A549 (cell line): ENCODE results near the gene NCOA7. TPM values are rescaled to one million over a fixed set of nuclear protein-coding genes. Genes with fewer than 3 reads are reported as not detected.

ENCODE experiments used
- ATAC-seq, 2 experiments: fragments of 200-7000 bp in 1 of 2; fragments of >200 bp in 1 of 2; cut with Nextera tagmentation in 1 of 2; cut with Tn5 transposase in 1 of 2; 3 replicates each; pipeline versions ENCODE4 v1.8.0 to v1.9.1; 2018 to 2020; ENCODE audit warnings: mild to moderate bottlenecking in 1 of 2, moderate library complexity in 1 of 2
- CTCF ChIA-PET: fragments of 300-600 bp; sonication (Branson Sonifier 250); formaldehyde crosslinking; extraction: SDS; loops from one replicate; lab custom pipeline; 2021; ENCODE audit warnings: antibody characterized with exemption, inconsistent platforms; lab: Yijun Ruan, JAX
- POLR2A ChIA-PET: fragments of 350-600 bp; formaldehyde crosslinking; extraction: SDS; loops from one replicate; lab custom pipeline; 2021; ENCODE audit warnings: antibody characterized with exemption, inconsistent platforms; lab: Yijun Ruan, JAX
- DNase-seq, 2 experiments: peaks; one replicate each; pipeline versions ENCODE4 v3.0.0 to v3.0.0-alpha.2; 2011 to 2016; ENCODE audit warnings: low read depth in 1 of 2, low spot score in 1 of 2
- FAIRE-seq: peaks from 2 replicates; lab custom pipeline; 2011; peaks lifted over from hg19 to GRCh38; lab: Jason Lieb, UNC
- H3K27ac ChIP-seq, 2 experiments: fragments of >200 bp; sonication (Bioruptor Twin); formaldehyde crosslinking; 3 replicates each; pipeline ENCODE4 v1.5.1; 2016 to 2017
- H3K4me1 ChIP-seq: fragments of >200 bp; sonication (Bioruptor Twin); formaldehyde crosslinking; 3 replicates; pipeline ENCODE4 v1.6.1; 2016
- H3K4me2 ChIP-seq: fragments of >200 bp; sonication (Bioruptor Twin); formaldehyde crosslinking; 3 replicates; pipeline ENCODE4 v1.6.1; 2016
- H3K4me3 ChIP-seq: fragments of >200 bp; sonication (Bioruptor Twin); formaldehyde crosslinking; 3 replicates; pipeline ENCODE4 v1.5.1; 2016
- H3K9me3 ChIP-seq: fragments of >200 bp; sonication (Bioruptor Twin); formaldehyde crosslinking; 3 replicates; pipeline ENCODE4 v1.6.1; 2016
- ATOH8 ChIP-seq: fragments of 250-450 bp; sonication (Bioruptor Pico); IDR thresholded peaks from 2 replicates; pipeline ENCODE4 v1.5.0; 2020; ENCODE audit warnings: low read depth, mild to moderate bottlenecking, moderate library complexity
- CTCF ChIP-seq: fragments of >200 bp; sonication (Bioruptor Twin); formaldehyde crosslinking; IDR thresholded peaks from 3 replicates; pipeline ENCODE4 v1.5.1; 2016
- ESRRA ChIP-seq: fragments of 150-350 bp; IDR thresholded peaks from 2 replicates; pipeline ENCODE4 v1.6.1; 2014; ENCODE audit warnings: mild to moderate bottlenecking, low read length, borderline replicate concordance
- FOSL2 ChIP-seq, 2 experiments: fragments of 450-650 bp in 1 of 2; fragments of >200 bp in 1 of 2; sonication (Bioruptor Twin) in 1 of 2; formaldehyde crosslinking; IDR thresholded peaks; 2 replicates each; pipeline versions ENCODE4 v1.5.0 to v1.6.1; 2016 to 2020; ENCODE audit warnings: mild to moderate bottlenecking in 1 of 2, moderate library complexity in 1 of 2
- KDM5A ChIP-seq: fragments of 200-600 bp; sonication (generic); IDR thresholded peaks from 2 replicates; pipeline ENCODE4 v1.6.1; 2016; ENCODE audit warnings: antibody characterized with exemption, mild to moderate bottlenecking
- NR3C1 ChIP-seq: fragments of >200 bp; sonication (Bioruptor Twin); formaldehyde crosslinking; IDR thresholded peaks from 3 replicates; pipeline ENCODE4 v1.6.1; 2017
- PHF8 ChIP-seq: fragments of 200-600 bp; sonication (generic); IDR thresholded peaks from 2 replicates; pipeline ENCODE4 v1.6.1; 2016; ENCODE audit warnings: low read depth, mild to moderate bottlenecking, antibody characterized with exemption, moderate library complexity, borderline replicate concordance
- POLR2A ChIP-seq: IDR thresholded peaks from 2 replicates; pipeline ENCODE4 v1.6.1; 2012; ENCODE audit warnings: mild to moderate bottlenecking, low read length
- POLR2AphosphoS2 ChIP-seq: conservative IDR thresholded peaks from 2 replicates; pipeline ENCODE4 v1.6.1; 2012; ENCODE audit warnings: low read length, improper control_type of control experiment, inconsistent platforms
- RAD21 ChIP-seq, 2 experiments: fragments of >200 bp in 1 of 2; sonication (Bioruptor Twin) in 1 of 2; formaldehyde crosslinking in 1 of 2; IDR thresholded peaks in 1 of 2; conservative IDR thresholded peaks in 1 of 2; 2 replicates in 1 of 2; 3 replicates in 1 of 2; pipeline ENCODE4 v1.6.1; 2012 to 2018; ENCODE audit warnings: inconsistent platforms in 1 of 2
- REST ChIP-seq: fragments of 200-600 bp; sonication (generic); IDR thresholded peaks from 2 replicates; pipeline ENCODE4 v1.6.1; 2016; ENCODE audit warnings: antibody characterized with exemption, mild to moderate bottlenecking, moderate library complexity
- SMC3 ChIP-seq: fragments of >200 bp; sonication (Bioruptor Twin); formaldehyde crosslinking; IDR thresholded peaks from 3 replicates; pipeline ENCODE4 v1.6.1; 2018; ENCODE audit warnings: inconsistent platforms
- whole genome bisulfite sequencing: methylation state at CpG from one replicate; pipeline ENCODE4 v1.1.6; 2017; ENCODE audit errors: missing lambda C conversion rate; 5-methylcytosine and 5-hydroxymethylcytosine counted together
- polyA plus RNA-seq, 4 experiments: library from polyadenylated mRNA; depleted of rRNA in 3 of 4; stranded (reverse); fragments of >200 nt; fragmentation: RNase III in 1 of 4; extraction: RNeasy Plus Mini Kit Qiagen cat#74134 plus additional on column Dnase treatment in 1 of 4; gene quantifications; 2 replicates in 3 of 4; 3 replicates in 1 of 4; pipeline ENCODE4 v1.2.3, GENCODE V29; 2011 to 2017
- small RNA-seq, 6 experiments: library from RNA; depleted of rRNA; stranded (forward); fragments of <200 nt; gene quantifications; one replicate each; pipeline ENCODE3, GENCODE V24; 2012

Gene NCOA7
- polyA plus RNA-seq, 2 of the 4 experiments (the other 2 are of a cell fraction) = 66.4 to 195 TPM

- no peaks in the 10 kb centered on the region for H3K9me3 ChIP-seq
- ATAC-seq (peak; percentile 77 to 81), FAIRE-seq (peak; percentile 88), DNase-seq (peak; percentile 19 to 52)
- peaks cover 6% of the 10 kb centered on the region; the same call in 1 of the 3 replicates for H3K4me1 ChIP-seq
- CTCF ChIA-PET = interaction anchor here (0.7 to 3.1 kb wide), 25 partner anchors 10 to 663 kb away, joined by 3 to 27 read pairs (median 4); partner anchors contain the start of genes HINT3, NCOA7 and TRMT11
- no peak overlapping the region for H3K4me3 ChIP-seq
- H3K4me2 ChIP-seq = no peak overlapping the region
- POLR2A ChIA-PET = interaction anchor here (0.7 to 1.8 kb wide), 2 partner anchors 12 to 184 kb away, joined by 3 to 4 read pairs; partner anchors contain the start of genes NCOA7 and TRMT11
- peak; percentile 72 for TF ChIP-seq CTCF
- no peak for TF ChIP-seq FOSL2 (IDR thresholded peaks at IDR 0.05)
- TF ChIP-seq FOSL2 (CRISPR knock-in tag; IDR thresholded peaks at IDR 0.05) = no peak
- peak; percentile 72 to 73 for TF ChIP-seq RAD21 (conservative IDR thresholded peaks at IDR 0.05 in 1 of 2, IDR thresholded peaks at IDR 0.05 in 1 of 2)
- TF ChIP-seq SMC3 = peak; percentile 59
- peak overlapping the region; percentile 41 to 73; a peak in 3 of 6 replicates for H3K27ac ChIP-seq
- 22% methylated on average over 5 of the region's 5 CpGs for WGBS
These were observed 183.6 kb downstream of the NCOA7 start for GRCh38 chr6:125974214-125974866.

- FAIRE-seq (no peak), DNase-seq (no peak), ATAC-seq (no peak)
- Histone ChIP-seq H3K27ac (no peak overlapping the region), H3K9me3 (no peaks in the 10 kb centered on the region), H3K4me1 (peaks cover 12% of the 10 kb centered on the region), H3K4me3 (no peak overlapping the region), H3K4me2 (no peak overlapping the region)
- TF ChIP-seq PHF8 (no peak), POLR2A (no peak), NR3C1 (no peak), KDM5A (no peak), ATOH8 (CRISPR knock-in tag) (no peak), POLR2AphosphoS2 (no peak), ESRRA (no peak), REST (no peak)
- WGBS = 43% methylated on average over 3 of the region's 3 CpGs
- ChIA-PET CTCF (interaction anchor here (1.4 kb wide), 1 partner anchor 25 kb away, joined by 3 read pairs; no protein-coding TSS in a partner anchor), POLR2A (no interaction called here)
These were observed 188.3 kb downstream of the NCOA7 start for GRCh38 chr6:125979101-125979500.

Small RNA genes lying within 50 kb of the gene (small RNA-seq; reads per million reads assigned to genes)
- 0 reads per million in 6 experiments for gene RNA5SP216

Other genes starting within 250 kb of the NCOA7 start
- gene HEY2, start 41.3 kb upstream of the NCOA7 start, polyA plus RNA-seq (2011; rRNA removed) = 0.09 TPM in 1 of 2 replicates, not detected in the other
- 0.04 TPM in 1 of 3 replicates, not detected in the others for gene HEY2, start 41.3 kb upstream of the NCOA7 start, polyA plus RNA-seq (2017; fragmentation: RNase III; extraction: RNeasy Plus Mini Kit Qiagen cat#74134 plus additional on column Dnase treatment)
- gene HINT3, start 165.8 kb downstream of the NCOA7 start, polyA plus RNA-seq (2011; rRNA removed) = 4.7 and 7.2 TPM in 2 replicates
- 13.0 to 13.8 TPM (median 13.5 TPM) in 3 replicates for gene HINT3, start 165.8 kb downstream of the NCOA7 start, polyA plus RNA-seq (2017; fragmentation: RNase III; extraction: RNeasy Plus Mini Kit Qiagen cat#74134 plus additional on column Dnase treatment)
- gene TRMT11, start 195.6 kb downstream of the NCOA7 start, polyA plus RNA-seq (2011; rRNA removed) = 33.2 and 44.1 TPM in 2 replicates
- gene TRMT11, start 195.6 kb downstream of the NCOA7 start, polyA plus RNA-seq (2017; fragmentation: RNase III; extraction: RNeasy Plus Mini Kit Qiagen cat#74134 plus additional on column Dnase treatment) = 16.1 to 17.4 TPM (median 16.2 TPM) in 3 replicates